GM12878 (cell line): Measurements from ENCODE around the gene CFAP61. TPM values are rescaled to one million over a fixed set of nuclear protein-coding genes. Genes with fewer than 3 reads are reported as not detected.

Experiments used
- ATAC-seq: fragments of 200-7000 bp; cut with Tn5 transposase; 3 replicates; pipeline ENCODE4 v1.9.1; 2020; ENCODE audit warnings: mild to moderate bottlenecking, moderate library complexity
- BruUV-seq: library from RNA; stranded (reverse); fragments of 400-500 nt; replicated peaks from 2 replicates; lab custom pipeline; 2021; lab: Mats Ljungman, UMichigan
- CTCF ChIA-PET: fragments of 300-600 bp; sonication (Branson Sonifier 250); formaldehyde crosslinking; extraction: SDS; loops from one replicate; lab custom pipeline; 2021; ENCODE audit warnings: inconsistent platforms; lab: Yijun Ruan, JAX
- POLR2A ChIA-PET: fragments of 350-600 bp; formaldehyde crosslinking; extraction: SDS; loops from one replicate; lab custom pipeline; 2021; ENCODE audit warnings: inconsistent platforms; lab: Charles Lee
- RAD21 ChIA-PET: fragments of 300-600 bp; sonication (Branson Sonifier 250); formaldehyde crosslinking; loops from one replicate; lab custom pipeline; 2023; ENCODE audit warnings: antibody characterized with exemption; ENCODE audit not compliant: unreplicated experiment; lab: Charles Lee
- SMC1A ChIA-PET: fragments of 300-600 bp; sonication (Branson Sonifier 250); formaldehyde crosslinking; loops from one replicate; lab custom pipeline; 2023; ENCODE audit not compliant: unreplicated experiment, uncharacterized antibody; lab: Charles Lee
- DNase-seq: peaks from one replicate; pipeline ENCODE4 v3.0.0-alpha.2; 2011; ENCODE audit warnings: low read depth, low spot score
- FAIRE-seq: peaks from 3 replicates; lab custom pipeline; 2011; peaks lifted over from hg19 to GRCh38; lab: Jason Lieb, UNC
- H2AFZ ChIP-seq: 2 replicates; pipeline ENCODE4 v1.6.0; 2011; ENCODE audit warnings: low read depth, low read length, control low read depth; ENCODE audit not compliant: control insufficient read depth
- H3K27ac ChIP-seq: 2 replicates; pipeline ENCODE4 v1.5.1; 2011; ENCODE audit warnings: control low read depth; ENCODE audit not compliant: control insufficient read depth, insufficient read depth
- H3K27me3 ChIP-seq, 2 experiments: replicated peaks in 1 of 2; 2 replicates each; pipeline versions ENCODE4 v1.6.0 to v1.6.1; 2011; ENCODE audit warnings: low read length in 1 of 2; ENCODE audit not compliant: control insufficient read depth in 2 of 2, insufficient read depth in 2 of 2
- H3K36me3 ChIP-seq, 2 experiments: 2 replicates each; pipeline ENCODE4 v1.5.1; 2011; ENCODE audit warnings: low read length in 1 of 2; ENCODE audit not compliant: control insufficient read depth in 2 of 2, insufficient read depth in 2 of 2
- H3K4me1 ChIP-seq: 2 replicates; pipeline ENCODE4 v1.6.1; 2011; ENCODE audit warnings: mild to moderate bottlenecking, low read length, moderate library complexity, mixed read lengths; ENCODE audit not compliant: control insufficient read depth, insufficient read depth
- H3K4me2 ChIP-seq: 2 replicates; pipeline ENCODE4 v1.6.0; 2011; ENCODE audit warnings: control low read depth; ENCODE audit not compliant: control insufficient read depth, insufficient read depth
- H3K4me3 ChIP-seq: fragments of 200-600 bp; sonication (generic); 2 replicates; pipeline ENCODE4 v1.5.1; 2016
- H3K79me2 ChIP-seq: 2 replicates; pipeline ENCODE4 v1.6.0; 2011; ENCODE audit warnings: low read length; ENCODE audit not compliant: control insufficient read depth, insufficient read depth
- H3K9ac ChIP-seq: 2 replicates; pipeline ENCODE4 v1.8.0; 2011; ENCODE audit warnings: low read length, control low read depth, mixed read lengths; ENCODE audit not compliant: control insufficient read depth, insufficient read depth
- H3K9me3 ChIP-seq: replicated peaks from 3 replicates; pipeline ENCODE4 v1.5.1; 2011; ENCODE audit warnings: mild to moderate bottlenecking, low read length; ENCODE audit not compliant: control insufficient read depth, insufficient read depth
- H4K20me1 ChIP-seq: 2 replicates; pipeline ENCODE4 v1.6.0; 2011; ENCODE audit not compliant: control insufficient read depth, insufficient read depth
- ATF2 ChIP-seq: IDR thresholded peaks from 2 replicates; pipeline ENCODE4 v1.6.1; 2012; ENCODE audit warnings: low read length, inconsistent platforms
- ATF3 ChIP-seq: IDR thresholded peaks from 2 replicates; pipeline ENCODE4 v1.6.1; 2011; ENCODE audit warnings: low read depth, mild to moderate bottlenecking, low read length, moderate library complexity, borderline replicate concordance; ENCODE audit errors: extremely low read depth
- EP300 ChIP-seq, 2 experiments: fragments of 150-350 bp in 1 of 2; IDR thresholded peaks; 2 replicates each; pipeline ENCODE4 v1.6.1; 2011 to 2012; ENCODE audit warnings: low read depth in 2 of 2, low read length in 2 of 2, borderline replicate concordance in 1 of 2, improper control_type of control experiment in 1 of 2, inconsistent platforms in 1 of 2; ENCODE audit not compliant: control insufficient read depth in 1 of 2
- ESRRA ChIP-seq: IDR thresholded peaks from 2 replicates; pipeline ENCODE4 v1.6.1; 2012; ENCODE audit warnings: mild to moderate bottlenecking, low read length, improper control_type of control experiment
- HDGF ChIP-seq: fragments of 450-650 bp; IDR thresholded peaks from 2 replicates; pipeline ENCODE4 v1.6.1; 2016; ENCODE audit warnings: antibody characterized with exemption
- LARP7 ChIP-seq: fragments of 450-650 bp; IDR thresholded peaks from 2 replicates; pipeline ENCODE4 v1.6.1; 2017; ENCODE audit warnings: mild to moderate bottlenecking
- MTA2 ChIP-seq: fragments of 450-650 bp; IDR thresholded peaks from 2 replicates; pipeline ENCODE4 v1.6.1; 2016; ENCODE audit warnings: low read depth, mild to moderate bottlenecking, moderate library complexity
- PKNOX1 ChIP-seq: fragments of 450-650 bp; IDR thresholded peaks from 2 replicates; pipeline ENCODE4 v1.6.1; 2016; ENCODE audit warnings: mild to moderate bottlenecking
- SREBF1 ChIP-seq: IDR thresholded peaks from 2 replicates; pipeline ENCODE4 v1.6.1; 2012; ENCODE audit warnings: mild to moderate bottlenecking, low read length
- TBL1XR1 ChIP-seq: IDR thresholded peaks from 2 replicates; pipeline ENCODE4 v1.6.1; 2012; ENCODE audit warnings: low read depth, low read length, improper control_type of control experiment
- ZNF207 ChIP-seq: fragments of 450-650 bp; IDR thresholded peaks from 2 replicates; pipeline ENCODE4 v1.6.1; 2014; ENCODE audit warnings: antibody characterized with exemption, mild to moderate bottlenecking, borderline replicate concordance
- ZNF24 ChIP-seq: fragments of 450-650 bp; IDR thresholded peaks from 2 replicates; pipeline ENCODE4 v1.6.1; 2017; ENCODE audit warnings: antibody characterized with exemption, mild to moderate bottlenecking
- WGBS: methylation state at CpG from one replicate; pipeline ENCODE4 v1.1.6; 2016; ENCODE audit warnings: low lambda C conversion rate; ENCODE audit not compliant: insufficient replicate concordance, insufficient coverage; ENCODE audit errors: missing lambda C conversion rate; 5-methylcytosine and 5-hydroxymethylcytosine counted together
- in situ Hi-C: fragments of 300-500 bp; cut with MboI; formaldehyde crosslinking; loops from 9 replicates; pipeline ENCODE4 v1.14.3; 2018; ENCODE audit warnings: mixed read lengths
- intact Hi-C: fragments of 100-400 bp; cut with micrococcal nuclease; formaldehyde crosslinking; loops from one replicate; pipeline ENCODE4 v1.14.2; 2022; ENCODE audit not compliant: unreplicated experiment
- polyA plus RNA-seq, 11 experiments: library from polyadenylated mRNA; depleted of rRNA in 4 of 11; unstranded in 6 of 11; stranded (reverse) in 5 of 11; fragments of >200 nt; fragmentation: Nextera tagmentation in 4 of 11; fragmentation: Illumina TruSeq in 1 of 11; extraction: Ambion mirVana in 4 of 11; extraction: Trizol in 1 of 11; gene quantifications; 1 replicate in 1 of 11; 2 replicates in 10 of 11; pipeline versions ENCODE4 v1.2.1 to v1.2.3, GENCODE V29; 2011 to 2016; ENCODE audit warnings: inconsistent platforms in 2 of 11, missing spikeins in 2 of 11, low read depth in 1 of 11
- total RNA-seq, 4 experiments: library from RNA; depleted of rRNA in 3 of 4; stranded (reverse); fragments of >200 nt in 3 of 4; fragmentation: Illumina TruSeq in 1 of 4; extraction: Trizol in 1 of 4; gene quantifications; 2 replicates each; pipeline versions ENCODE4 v1.2.1 to v1.2.3, GENCODE V29; 2013 to 2021
- TF ChIP-seq, protein P1 (sequence below): fragments of 150-350 bp; IDR thresholded peaks from 2 replicates; pipeline ENCODE4 v1.6.1; 2016; ENCODE audit warnings: low read depth, low read length
- TF ChIP-seq, protein P2 (sequence below): IDR thresholded peaks from 2 replicates; pipeline ENCODE4 v1.6.1; 2011; ENCODE audit warnings: borderline replicate concordance, low read depth, mild to moderate bottlenecking, moderate library complexity, low read length; ENCODE audit not compliant: insufficient read depth, poor library complexity, severe bottlenecking

The CFAP61 gene
- total and polyA plus RNA-seq, 10 of the 15 experiments (the other 5 are each of a cell fraction or from before 2014, with no cell fraction given): 0.11 to 0.41 (median 0.24) TPM; not detected in 7

DNA sequence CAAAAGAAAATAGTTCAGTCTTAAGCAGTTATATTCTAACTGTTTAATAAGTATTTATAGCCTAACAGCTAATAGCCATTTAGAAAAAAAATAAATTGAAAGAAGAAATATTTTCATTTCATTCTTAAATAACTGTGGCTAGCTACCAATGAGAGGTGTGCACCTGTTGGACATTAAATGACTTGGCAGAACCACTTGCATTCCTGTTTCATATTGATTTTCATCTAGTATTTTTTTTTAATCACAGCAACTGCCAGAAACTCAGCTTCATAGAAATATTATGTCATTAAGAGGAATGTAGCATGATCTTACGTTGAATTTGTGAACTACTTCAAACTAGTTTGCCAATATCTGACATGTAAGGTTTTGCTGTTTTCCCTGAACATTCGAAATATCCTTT, 25.0 kb upstream of the CFAP61 start (continued):
- TF ChIP-seq, protein P1, sequence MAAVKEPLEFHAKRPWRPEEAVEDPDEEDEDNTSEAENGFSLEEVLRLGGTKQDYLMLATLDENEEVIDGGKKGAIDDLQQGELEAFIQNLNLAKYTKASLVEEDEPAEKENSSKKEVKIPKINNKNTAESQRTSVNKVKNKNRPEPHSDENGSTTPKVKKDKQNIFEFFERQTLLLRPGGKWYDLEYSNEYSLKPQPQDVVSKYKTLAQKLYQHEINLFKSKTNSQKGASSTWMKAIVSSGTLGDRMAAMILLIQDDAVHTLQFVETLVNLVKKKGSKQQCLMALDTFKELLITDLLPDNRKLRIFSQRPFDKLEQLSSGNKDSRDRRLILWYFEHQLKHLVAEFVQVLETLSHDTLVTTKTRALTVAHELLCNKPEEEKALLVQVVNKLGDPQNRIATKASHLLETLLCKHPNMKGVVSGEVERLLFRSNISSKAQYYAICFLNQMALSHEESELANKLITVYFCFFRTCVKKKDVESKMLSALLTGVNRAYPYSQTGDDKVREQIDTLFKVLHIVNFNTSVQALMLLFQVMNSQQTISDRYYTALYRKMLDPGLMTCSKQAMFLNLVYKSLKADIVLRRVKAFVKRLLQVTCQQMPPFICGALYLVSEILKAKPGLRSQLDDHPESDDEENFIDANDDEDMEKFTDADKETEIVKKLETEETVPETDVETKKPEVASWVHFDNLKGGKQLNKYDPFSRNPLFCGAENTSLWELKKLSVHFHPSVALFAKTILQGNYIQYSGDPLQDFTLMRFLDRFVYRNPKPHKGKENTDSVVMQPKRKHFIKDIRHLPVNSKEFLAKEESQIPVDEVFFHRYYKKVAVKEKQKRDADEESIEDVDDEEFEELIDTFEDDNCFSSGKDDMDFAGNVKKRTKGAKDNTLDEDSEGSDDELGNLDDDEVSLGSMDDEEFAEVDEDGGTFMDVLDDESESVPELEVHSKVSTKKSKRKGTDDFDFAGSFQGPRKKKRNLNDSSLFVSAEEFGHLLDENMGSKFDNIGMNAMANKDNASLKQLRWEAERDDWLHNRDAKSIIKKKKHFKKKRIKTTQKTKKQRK: no peak
- TF ChIP-seq ZNF24: no peak

- no peak overlapping the region for H3K4me2 ChIP-seq
- no peaks in the 10 kb centered on the region for H3K79me2 ChIP-seq
- ChIA-PET POLR2A (no interaction called here), SMC1A (no interaction called here), CTCF (interaction anchor here (1.1 to 3.8 kb wide), 2 partner anchors 13 to 20 kb away, joined by 3 to 14 read pairs; partner anchors contain the start of genes CFAP61 and CRNKL1), RAD21 (no interaction called here)
- H3K4me1 ChIP-seq: no peaks in the 10 kb centered on the region
- DNase-seq (no peak), ATAC-seq (no peak), FAIRE-seq (no peak)
- intact Hi-C loops (no loop called here), in situ Hi-C loops (no loop called here)
- H3K4me3 ChIP-seq: no peak overlapping the region
- no peaks in the 10 kb centered on the region for H3K27me3 ChIP-seq
- H3K9ac ChIP-seq: no peak overlapping the region
- no peaks in the 10 kb centered on the region for H3K9me3 ChIP-seq
- H4K20me1 ChIP-seq: no peaks in the 10 kb centered on the region
- 86% methylated on average over 5 of the region's 5 CpGs for WGBS
- BruUV-seq: no TSS peak
- H3K36me3 ChIP-seq: peaks cover 2 to 38% of the 10 kb centered on the region in 2 experiments
- no peak overlapping the region for H2AFZ ChIP-seq
- no peak overlapping the region for H3K27ac ChIP-seq
- TF ChIP-seq, protein P2, sequence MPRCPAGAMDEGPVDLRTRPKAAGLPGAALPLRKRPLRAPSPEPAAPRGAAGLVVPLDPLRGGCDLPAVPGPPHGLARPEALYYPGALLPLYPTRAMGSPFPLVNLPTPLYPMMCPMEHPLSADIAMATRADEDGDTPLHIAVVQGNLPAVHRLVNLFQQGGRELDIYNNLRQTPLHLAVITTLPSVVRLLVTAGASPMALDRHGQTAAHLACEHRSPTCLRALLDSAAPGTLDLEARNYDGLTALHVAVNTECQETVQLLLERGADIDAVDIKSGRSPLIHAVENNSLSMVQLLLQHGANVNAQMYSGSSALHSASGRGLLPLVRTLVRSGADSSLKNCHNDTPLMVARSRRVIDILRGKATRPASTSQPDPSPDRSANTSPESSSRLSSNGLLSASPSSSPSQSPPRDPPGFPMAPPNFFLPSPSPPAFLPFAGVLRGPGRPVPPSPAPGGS: no peak
- TF ChIP-seq TBL1XR1: no peak
- TF ChIP-seq ZNF207: no peak
- TF ChIP-seq EP300 (IDR thresholded peaks at IDR 0.05; ENCODE audit: borderline replicate concordance in 1 of 2, control insufficient read depth in 1 of 2, low read depth in 2 of 2, low read length in 2 of 2): no peak
- TF ChIP-seq LARP7: no peak
- no peak for TF ChIP-seq MTA2
- TF ChIP-seq ATF3: no peak
- TF ChIP-seq HDGF: no peak
- no peak for TF ChIP-seq SREBF1
- TF ChIP-seq ATF2: no peak
- no peak for TF ChIP-seq PKNOX1
- no peak for TF ChIP-seq ESRRA
Observed at GRCh38 chr20:20031790-20032189, 20.5 kb upstream of the CFAP61 start.
